Right atrium auricular region (tissue), 2 donors: ENCODE data around the gene RIOK3. TPM values are rescaled to one million over a fixed set of nuclear protein-coding genes. Genes with fewer than 3 reads are reported as not detected.
A peak's percentile ranks its signal among the peaks of the same experiment; 100 is the strongest.
"Not testable (repeated sequence)": the region's sequence is repeated elsewhere in the genome, so short reads cannot be mapped to it uniquely, and the experiment has no call there.

Experiments used
- DNase-seq: peaks from one replicate; pipeline ENCODE4 v3.0.0-alpha.2; 2019; ENCODE audit warnings: low spot score
- H3K27ac ChIP-seq, 2 donors: fragments of 200-600 bp; sonication (generic); 1 replicate in 1 of 2; 2 replicates in 1 of 2; pipeline ENCODE4 v1.5.1; 2016 to 2019
- H3K27me3 ChIP-seq, 2 donors: fragments of 200-600 bp; sonication (generic); one replicate each; pipeline versions ENCODE4 v1.5.1 to v1.6.0; 2017 to 2019
- H3K36me3 ChIP-seq: fragments of 200-600 bp; sonication (generic); one replicate; pipeline ENCODE4 v1.5.1; 2016
- H3K4me1 ChIP-seq, 2 donors: fragments of 200-600 bp; sonication (generic); one replicate each; pipeline versions ENCODE4 v1.5.1 to v1.6.0; 2017 to 2019
- H3K4me3 ChIP-seq, 2 donors: fragments of 200-600 bp; sonication (generic); 1 replicate in 1 of 2; 2 replicates in 1 of 2; pipeline ENCODE4 v1.5.1; 2017 to 2019; ENCODE audit warnings: mild to moderate bottlenecking in 1 of 2, moderate library complexity in 1 of 2
- H3K9me3 ChIP-seq, 2 donors: fragments of 200-600 bp; sonication (generic); one replicate each; pipeline ENCODE4 v1.5.1; 2019
- total RNA-seq, 2 donors: library from RNA; depleted of rRNA; stranded (reverse); fragments of >200 nt; gene quantifications; one replicate each; pipeline ENCODE4 v1.1.0, GENCODE V29; 2016
- TF ChIP-seq, protein P1 (sequence below), 2 donors: fragments of 200-600 bp; sonication (generic); IDR thresholded peaks; one replicate each; pipeline ENCODE4 v1.5.1; 2019; ENCODE audit warnings: antibody characterized with exemption in 2 of 2

The RIOK3 gene
- total RNA-seq, 2 donors from 2014 or later = 39.2 to 47.2 TPM

- peak overlapping the region; percentile 84 to 97 for H3K4me3 ChIP-seq
- H3K27ac ChIP-seq = peak overlapping the region; percentile 90 to 93
- no peaks in the 10 kb centered on the region for H3K27me3 ChIP-seq
- H3K36me3 ChIP-seq = peaks cover 5% of the 10 kb centered on the region
- H3K9me3 ChIP-seq = no peaks in the 10 kb centered on the region
- TF ChIP-seq, protein P1, sequence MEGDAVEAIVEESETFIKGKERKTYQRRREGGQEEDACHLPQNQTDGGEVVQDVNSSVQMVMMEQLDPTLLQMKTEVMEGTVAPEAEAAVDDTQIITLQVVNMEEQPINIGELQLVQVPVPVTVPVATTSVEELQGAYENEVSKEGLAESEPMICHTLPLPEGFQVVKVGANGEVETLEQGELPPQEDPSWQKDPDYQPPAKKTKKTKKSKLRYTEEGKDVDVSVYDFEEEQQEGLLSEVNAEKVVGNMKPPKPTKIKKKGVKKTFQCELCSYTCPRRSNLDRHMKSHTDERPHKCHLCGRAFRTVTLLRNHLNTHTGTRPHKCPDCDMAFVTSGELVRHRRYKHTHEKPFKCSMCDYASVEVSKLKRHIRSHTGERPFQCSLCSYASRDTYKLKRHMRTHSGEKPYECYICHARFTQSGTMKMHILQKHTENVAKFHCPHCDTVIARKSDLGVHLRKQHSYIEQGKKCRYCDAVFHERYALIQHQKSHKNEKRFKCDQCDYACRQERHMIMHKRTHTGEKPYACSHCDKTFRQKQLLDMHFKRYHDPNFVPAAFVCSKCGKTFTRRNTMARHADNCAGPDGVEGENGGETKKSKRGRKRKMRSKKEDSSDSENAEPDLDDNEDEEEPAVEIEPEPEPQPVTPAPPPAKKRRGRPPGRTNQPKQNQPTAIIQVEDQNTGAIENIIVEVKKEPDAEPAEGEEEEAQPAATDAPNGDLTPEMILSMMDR (IDR thresholded peaks at IDR 0.05) = no peak
- no peak for DNase-seq
- peaks cover 0 to 27% of the 10 kb centered on the region in 2 donors for H3K4me1 ChIP-seq
These were observed 49.5 kb downstream of the RIOK3 start for GRCh38 chr18:23502516-23503037.

DNA sequence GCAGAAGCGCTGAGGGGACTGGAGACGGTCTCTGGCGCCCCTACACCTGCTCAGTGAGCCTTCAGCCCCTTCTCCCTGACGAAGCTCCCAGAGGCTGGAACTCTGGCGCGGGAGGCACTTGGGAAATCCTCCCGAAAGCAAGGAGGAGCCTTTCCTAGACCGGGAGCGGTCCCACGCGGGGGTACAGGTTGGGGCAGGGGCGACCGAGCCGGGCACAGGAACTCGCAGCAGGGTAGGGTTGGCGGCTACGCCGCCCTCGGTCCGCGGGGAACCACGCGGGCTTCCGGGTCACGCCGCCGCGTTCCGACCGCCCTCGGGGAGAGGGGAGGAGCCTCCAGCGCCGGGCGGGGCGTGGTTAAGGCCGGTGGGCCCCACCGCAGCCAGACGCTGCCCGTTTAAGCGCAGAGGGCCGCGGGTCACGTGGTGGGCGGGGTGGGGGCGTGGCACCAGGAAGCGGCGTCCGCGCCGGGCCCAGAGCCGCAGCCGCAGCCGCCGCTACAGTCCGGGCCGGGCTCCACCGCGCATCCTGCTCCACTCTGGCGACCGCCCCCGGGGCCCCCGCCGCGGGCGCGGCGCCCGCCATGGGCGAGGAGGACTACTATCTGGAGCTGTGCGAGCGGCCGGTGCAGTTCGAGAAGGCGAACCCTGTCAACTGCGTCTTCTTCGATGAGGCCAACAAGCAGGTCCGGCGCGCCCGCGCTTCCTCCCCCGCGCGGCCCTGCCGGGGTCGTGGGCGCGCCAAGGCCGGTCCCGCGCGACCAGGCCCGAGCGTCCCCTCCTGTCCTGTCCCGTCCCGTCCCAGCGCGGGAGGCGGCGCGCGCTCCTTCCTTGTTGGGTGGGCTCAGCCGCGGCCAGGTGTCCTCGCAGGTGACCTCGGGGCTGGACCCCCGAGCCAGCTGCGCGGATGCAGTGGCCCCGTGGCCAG, 50.2 kb downstream of the RIOK3 start, which contains the start of gene RMC1:
RMC1 (plus strand) TSS at position 474 of the 925 bp plus-strand sequence; CDS start at position 582, 108 bp downstream.
- Histone ChIP-seq H3K4me3 (peak within 1 kb of the TSS; percentile 84 to 97), H3K9me3 (no peaks in the 10 kb centered on the region), H3K27ac (peak within 1 kb of the TSS; percentile 90 to 93), H3K36me3 (peaks cover 12% of the 10 kb centered on the region), H3K27me3 (no peaks in the 10 kb centered on the region), H3K4me1 (peaks cover 0 to 27% of the 10 kb centered on the region in 2 donors)
- TF ChIP-seq, protein P1 (IDR thresholded peaks at IDR 0.05) = peak in 1 of 2 donors; percentile 51
- peak; percentile 95 for DNase-seq

- no peaks in the 10 kb centered on the region for H3K9me3 ChIP-seq
- H3K27ac ChIP-seq = peak overlapping the region; percentile 82 to 93
- peaks cover 14% of the 10 kb centered on the region for H3K36me3 ChIP-seq
- no peaks in the 10 kb centered on the region for H3K27me3 ChIP-seq
- TF ChIP-seq, protein P1 (IDR thresholded peaks at IDR 0.05) = no peak
- DNase-seq = no peak
- H3K4me1 ChIP-seq = peaks cover 0 to 27% of the 10 kb centered on the region in 2 donors
- H3K4me3 ChIP-seq = peak overlapping the region; percentile 84 to 97
These were observed 50.9 kb downstream of the RIOK3 start for GRCh38 chr18:23503963-23504344.

GRCh38 chr18:23504720-23505119, 51.6 kb downstream of the RIOK3 start:
- Histone ChIP-seq H3K27ac (no peak overlapping the region), H3K4me3 (peak overlapping the region in 1 of 2 donors; percentile 97), H3K27me3 (no peaks in the 10 kb centered on the region), H3K9me3 (no peaks in the 10 kb centered on the region), H3K4me1 (peaks cover 0 to 27% of the 10 kb centered on the region in 2 donors), H3K36me3 (peaks cover 19% of the 10 kb centered on the region)
- no peak for DNase-seq
- TF ChIP-seq, protein P1 (IDR thresholded peaks at IDR 0.05) = no peak

DNA sequence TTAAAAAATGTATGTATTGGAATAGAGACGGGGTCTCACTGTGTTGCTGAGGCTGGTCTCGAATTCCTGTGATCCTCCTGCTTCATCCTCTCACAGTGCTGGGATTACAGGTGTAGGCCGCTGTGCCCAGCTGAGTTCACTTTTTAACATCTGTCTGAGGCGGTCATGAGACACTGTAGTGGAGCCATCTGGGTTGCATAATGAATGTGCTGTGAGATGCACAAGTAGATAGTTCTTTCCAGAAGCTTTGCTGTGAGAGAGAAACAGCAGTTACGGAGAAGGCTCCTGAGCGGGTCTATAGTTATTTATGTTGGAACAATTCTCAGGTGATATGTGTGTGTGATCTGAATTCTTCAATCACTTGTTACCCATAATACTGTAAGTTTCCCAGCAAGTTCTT, 53.3 kb downstream of the RIOK3 start:
- Histone ChIP-seq H3K36me3 (peaks cover 36% of the 10 kb centered on the region), H3K4me3 (no peak overlapping the region), H3K4me1 (peaks cover 0 to 27% of the 10 kb centered on the region in 2 donors), H3K27ac (no peak overlapping the region), H3K27me3 (no peaks in the 10 kb centered on the region), H3K9me3 (no peaks in the 10 kb centered on the region)
- TF ChIP-seq, protein P1 (IDR thresholded peaks at IDR 0.05) = no peak
- no peak for DNase-seq

DNA sequence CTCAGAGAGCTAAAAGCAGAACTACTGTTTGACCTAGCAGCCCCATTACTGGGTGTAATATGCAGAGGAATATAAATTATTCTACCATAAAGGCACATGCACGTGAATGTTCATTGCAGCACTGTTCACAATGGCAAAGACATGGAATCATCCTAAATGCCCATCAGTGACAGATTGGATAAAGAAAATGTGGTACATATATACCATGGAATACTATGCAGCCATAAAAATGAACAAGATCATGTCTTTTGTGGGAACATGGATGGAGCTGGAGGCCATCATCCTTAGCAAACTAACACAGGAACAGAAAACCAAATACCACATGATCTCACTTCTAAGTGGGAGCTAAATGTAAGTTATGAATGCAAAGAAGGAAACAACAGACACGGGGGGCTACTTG, 57.8 kb downstream of the RIOK3 start:
- H3K4me3 ChIP-seq, DNase-seq, H3K4me1 ChIP-seq, H3K27ac ChIP-seq, H3K9me3 ChIP-seq, H3K27me3 ChIP-seq: not testable (repeated sequence)
- H3K36me3 ChIP-seq = peaks cover 45% of the 10 kb centered on the region

- H3K4me3 ChIP-seq, H3K27me3 ChIP-seq, H3K9me3 ChIP-seq, H3K27ac ChIP-seq, H3K4me1 ChIP-seq, DNase-seq: not testable (repeated sequence)
- H3K36me3 ChIP-seq = peaks cover 55% of the 10 kb centered on the region
These were observed 59.1 kb downstream of the RIOK3 start for GRCh38 chr18:23512216-23512615.
